SH-SY5Y (cell line): Measurements from ENCODE around the gene OGFR.

ENCODE experiments used
- GATA2 ChIP-seq: IDR thresholded peaks from 2 replicates; pipeline ENCODE4 v1.6.1; 2011; ENCODE audit warnings: mild to moderate bottlenecking, low read depth, low read length
- GATA3 ChIP-seq: IDR thresholded peaks from 2 replicates; pipeline ENCODE4 v1.6.1; 2011; ENCODE audit warnings: low read depth, mild to moderate bottlenecking, low read length, moderate library complexity

- TF ChIP-seq GATA2 = no peak
- no peak for TF ChIP-seq GATA3
These were observed 41.0 kb downstream of the OGFR start for GRCh38 chr20:62845416-62846160.
